GM12892 (cell line): ENCODE measurements around the gene C7orf57.

Source experiments
- POLR2A ChIP-seq: IDR thresholded peaks from 2 replicates; pipeline ENCODE4 v1.6.1; 2011; ENCODE audit warnings: low read depth, low read length, control low read depth
- POLR2AphosphoS5 ChIP-seq: IDR thresholded peaks from 2 replicates; pipeline ENCODE4 v1.6.1; 2011; ENCODE audit warnings: low read depth, low read length, control low read depth
- TAF1 ChIP-seq: IDR thresholded peaks from 2 replicates; pipeline ENCODE4 v1.6.1; 2011; ENCODE audit warnings: low read depth, mild to moderate bottlenecking, control low read depth, low read length, borderline replicate concordance

- TF ChIP-seq TAF1 (no peak), POLR2AphosphoS5 (no peak), POLR2A (no peak)
These were observed 63.5 kb downstream of the C7orf57 start for GRCh38 chr7:48098846-48099245.
